Lower leg skin (tissue), 4 donors: ENCODE results near the gene CYP26A1. TPM values are rescaled to one million over a fixed set of nuclear protein-coding genes. Genes with fewer than 3 reads are reported as not detected.

Experiments used
- DNase-seq, 2 donors: peaks; one replicate each; pipeline ENCODE4 v3.0.0-alpha.2; 2019; ENCODE audit warnings: low spot score in 2 of 2
- H3K4me3 ChIP-seq: fragments of 200-600 bp; sonication (generic); 2 replicates; pipeline ENCODE4 v1.5.1; 2017; ENCODE audit warnings: mild to moderate bottlenecking, low read depth; ENCODE audit not compliant: poor library complexity, severe bottlenecking
- POLR2A ChIP-seq, 2 donors: fragments of 450-650 bp; IDR thresholded peaks; one replicate each; pipeline ENCODE4 v1.6.1; 2016 to 2017; ENCODE audit warnings: antibody characterized with exemption in 2 of 2, mild to moderate bottlenecking in 1 of 2, moderate library complexity in 1 of 2
- WGBS, 2 donors: methylation state at CpG; one replicate each; pipeline ENCODE4 v1.1.5; 2018; 5-methylcytosine and 5-hydroxymethylcytosine counted together
- intact Hi-C: fragments of 100-400 bp; cut with DNase I; formaldehyde crosslinking; loops from one replicate; pipeline ENCODE4 v1.15.0; 2023; ENCODE audit warnings: low total_unique reads
- total RNA-seq, 4 donors: library from RNA; depleted of rRNA; stranded (reverse); fragments of >200 nt; gene quantifications; one replicate each; pipeline ENCODE4 v1.1.0, GENCODE V29; 2016
- TF ChIP-seq, protein P1 (sequence below), 3 donors: fragments of 450-650 bp; IDR thresholded peaks; one replicate each; pipeline ENCODE4 v1.5.1; 2016; ENCODE audit warnings: antibody characterized with exemption in 3 of 3, mild to moderate bottlenecking in 3 of 3, moderate library complexity in 2 of 3

The CYP26A1 gene
- total RNA-seq, 4 donors from 2014 or later: 0.10 to 0.32 TPM; not detected in 2

DNA sequence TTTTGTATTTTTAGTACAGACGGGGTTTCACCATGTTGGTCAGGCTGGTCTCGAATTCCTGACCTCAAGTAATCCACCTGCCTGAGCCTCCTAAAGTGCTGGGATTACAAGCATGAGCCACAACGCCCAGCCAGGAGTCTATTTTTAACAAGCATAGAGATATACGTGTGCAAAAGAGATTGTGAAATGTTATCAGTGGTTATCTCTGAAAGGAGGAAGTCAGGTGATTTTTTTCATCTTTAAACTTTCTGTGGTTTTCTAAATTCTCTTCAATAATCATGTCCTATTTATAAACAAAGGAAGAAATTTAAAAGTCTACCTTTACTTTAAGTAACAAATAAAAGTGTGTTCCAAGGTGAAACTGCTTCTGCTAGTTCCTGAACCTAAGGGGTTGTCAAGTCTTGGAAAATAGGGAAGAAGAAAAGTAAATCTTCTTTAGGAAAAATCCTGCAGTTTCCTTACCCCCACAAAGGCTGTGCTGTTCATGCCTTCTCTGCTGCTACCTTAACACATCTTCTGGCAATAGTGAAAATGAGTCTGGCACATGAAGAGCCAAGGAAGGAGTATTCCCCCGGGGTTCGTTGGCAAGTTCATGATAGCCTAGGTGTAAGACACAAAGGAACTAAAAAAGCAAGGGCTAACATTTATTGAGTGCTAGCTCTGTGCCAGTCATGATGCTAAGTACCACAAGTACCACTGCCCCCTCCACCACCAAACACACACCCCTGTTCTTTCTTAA is 51.1 kb downstream of the CYP26A1 start:
- DNase-seq: peak in 1 of 2 donors; percentile 25
- WGBS, 2 donors: 50 to 58% methylated on average over 6 of the region's 6 CpGs
- intact Hi-C loops: no loop called here
- TF ChIP-seq POLR2A (IDR thresholded peaks at IDR 0.05): no peak
- TF ChIP-seq, protein P1, sequence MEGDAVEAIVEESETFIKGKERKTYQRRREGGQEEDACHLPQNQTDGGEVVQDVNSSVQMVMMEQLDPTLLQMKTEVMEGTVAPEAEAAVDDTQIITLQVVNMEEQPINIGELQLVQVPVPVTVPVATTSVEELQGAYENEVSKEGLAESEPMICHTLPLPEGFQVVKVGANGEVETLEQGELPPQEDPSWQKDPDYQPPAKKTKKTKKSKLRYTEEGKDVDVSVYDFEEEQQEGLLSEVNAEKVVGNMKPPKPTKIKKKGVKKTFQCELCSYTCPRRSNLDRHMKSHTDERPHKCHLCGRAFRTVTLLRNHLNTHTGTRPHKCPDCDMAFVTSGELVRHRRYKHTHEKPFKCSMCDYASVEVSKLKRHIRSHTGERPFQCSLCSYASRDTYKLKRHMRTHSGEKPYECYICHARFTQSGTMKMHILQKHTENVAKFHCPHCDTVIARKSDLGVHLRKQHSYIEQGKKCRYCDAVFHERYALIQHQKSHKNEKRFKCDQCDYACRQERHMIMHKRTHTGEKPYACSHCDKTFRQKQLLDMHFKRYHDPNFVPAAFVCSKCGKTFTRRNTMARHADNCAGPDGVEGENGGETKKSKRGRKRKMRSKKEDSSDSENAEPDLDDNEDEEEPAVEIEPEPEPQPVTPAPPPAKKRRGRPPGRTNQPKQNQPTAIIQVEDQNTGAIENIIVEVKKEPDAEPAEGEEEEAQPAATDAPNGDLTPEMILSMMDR (IDR thresholded peaks at IDR 0.05): no peak
- H3K4me3 ChIP-seq: no peak overlapping the region

DNA sequence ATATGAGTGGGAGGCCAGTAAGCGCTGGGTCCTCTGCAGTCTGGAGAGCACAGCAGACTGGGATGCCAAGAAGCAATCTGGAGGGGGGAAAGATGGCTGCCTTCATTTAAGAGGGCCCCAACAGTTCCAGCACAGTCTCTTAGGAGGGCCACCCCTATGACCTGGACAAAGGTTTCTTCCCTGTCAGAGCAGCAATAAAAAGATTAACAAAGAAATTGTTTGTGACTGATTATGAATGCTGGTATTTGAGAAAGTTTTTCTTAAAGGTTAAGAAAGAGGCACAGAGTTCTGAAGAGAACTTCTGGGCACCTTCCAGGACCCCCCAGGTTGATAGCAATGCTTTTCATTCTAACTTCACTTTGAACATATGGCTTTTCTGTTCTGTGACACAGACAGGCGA is 52.3 kb downstream of the CYP26A1 start:
- H3K4me3 ChIP-seq: no peak overlapping the region
- intact Hi-C loops: no loop called here
- 74 to 84% methylated on average over 2 of the region's 2 CpGs for WGBS, 2 donors
- DNase-seq: peak in 1 of 2 donors; percentile 17
- TF ChIP-seq, protein P1 (IDR thresholded peaks at IDR 0.05): no peak
- TF ChIP-seq POLR2A (IDR thresholded peaks at IDR 0.05): no peak

DNA sequence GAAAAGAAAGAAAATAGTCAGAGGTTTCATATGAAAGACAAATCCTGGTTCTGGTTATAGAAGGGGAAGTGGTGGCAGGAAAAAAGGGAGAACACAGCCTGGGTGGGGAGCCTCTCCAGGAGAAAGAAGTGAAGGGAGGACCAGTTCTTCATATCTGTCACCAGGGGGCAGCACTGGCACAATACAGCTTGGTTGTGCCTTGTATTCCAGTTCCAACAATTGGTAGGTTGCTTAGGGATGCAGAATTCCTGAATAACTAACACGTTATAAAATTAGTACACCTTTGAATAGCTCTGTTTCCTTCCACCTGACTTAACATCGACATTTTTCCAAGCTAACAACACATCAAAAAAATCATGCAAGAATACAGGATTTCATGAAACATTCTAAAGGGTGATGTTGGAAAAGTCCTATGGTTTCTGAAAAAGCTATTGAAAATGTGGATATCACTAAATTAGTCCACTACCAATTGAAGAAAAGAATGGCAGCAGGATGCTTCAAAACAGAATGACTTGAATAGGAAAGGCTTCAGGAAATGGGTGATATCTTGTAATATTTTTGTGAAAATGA is 52.9 kb downstream of the CYP26A1 start:
- H3K4me3 ChIP-seq: no peak overlapping the region
- intact Hi-C loops: no loop called here
- 93 to 97% methylated on average over 2 of the region's 2 CpGs for WGBS, 2 donors
- DNase-seq: peak in 1 of 2 donors; percentile 8
- TF ChIP-seq, protein P1 (IDR thresholded peaks at IDR 0.05): no peak
- no peak for TF ChIP-seq POLR2A (IDR thresholded peaks at IDR 0.05)

Other genes with a start within 250 kb of the CYP26A1 start
- gene EXOC6, start 225.4 kb upstream of the CYP26A1 start, total RNA-seq: 1 to 10 TPM; 5.2 to 8.4 (median 6.0) TPM
- gene CYP26C1, start 13.1 kb upstream of the CYP26A1 start, total RNA-seq: not detected